Esophagus mucosa (tissue), 1 donor: ENCODE measurements around the gene SLC44A2. TPM values are rescaled to one million over a fixed set of nuclear protein-coding genes. Genes with fewer than 3 reads are reported as not detected.

Source experiments
- ATAC-seq: fragments of 200-7000 bp; cut with Tn5 transposase; one replicate; pipeline ENCODE4 v1.9.1; 2020
- total RNA-seq: library from RNA; stranded (reverse); gene quantifications from one replicate; pipeline ENCODE4 v1.2.4, GENCODE V29; 2023
- donor health status: DM: yes; HTN: yes; CAD: no.

SLC44A2 gene
- total RNA-seq, 1 donor from 2014 or later = 109 TPM

- no peak for ATAC-seq
These were observed 58.2 kb downstream of the SLC44A2 start for GRCh38 chr19:10683582-10683981.

- ATAC-seq = no peak
These were observed 59.9 kb downstream of the SLC44A2 start for GRCh38 chr19:10685210-10685609.

DNA sequence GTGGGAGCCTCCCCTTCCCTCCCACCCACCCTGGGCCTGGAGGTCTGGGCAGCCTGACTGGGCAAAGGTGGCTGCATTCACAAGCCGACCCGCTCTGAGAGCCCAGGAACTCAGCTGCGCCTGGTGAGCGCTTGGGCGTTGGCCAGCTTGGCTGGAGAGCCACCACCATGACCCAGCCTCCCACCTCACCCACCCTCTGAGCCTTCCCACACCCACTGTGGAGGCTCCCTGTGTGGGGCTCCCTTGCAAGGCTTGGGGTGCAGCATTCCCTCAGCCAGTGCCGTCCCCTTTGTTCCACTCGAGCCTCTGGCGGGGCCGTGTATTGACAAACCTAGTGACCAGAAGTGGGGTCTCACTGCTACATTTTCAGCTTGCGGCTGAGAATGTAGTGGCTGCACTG lies 60.8 kb downstream of the SLC44A2 start:
- no peak for ATAC-seq

DNA sequence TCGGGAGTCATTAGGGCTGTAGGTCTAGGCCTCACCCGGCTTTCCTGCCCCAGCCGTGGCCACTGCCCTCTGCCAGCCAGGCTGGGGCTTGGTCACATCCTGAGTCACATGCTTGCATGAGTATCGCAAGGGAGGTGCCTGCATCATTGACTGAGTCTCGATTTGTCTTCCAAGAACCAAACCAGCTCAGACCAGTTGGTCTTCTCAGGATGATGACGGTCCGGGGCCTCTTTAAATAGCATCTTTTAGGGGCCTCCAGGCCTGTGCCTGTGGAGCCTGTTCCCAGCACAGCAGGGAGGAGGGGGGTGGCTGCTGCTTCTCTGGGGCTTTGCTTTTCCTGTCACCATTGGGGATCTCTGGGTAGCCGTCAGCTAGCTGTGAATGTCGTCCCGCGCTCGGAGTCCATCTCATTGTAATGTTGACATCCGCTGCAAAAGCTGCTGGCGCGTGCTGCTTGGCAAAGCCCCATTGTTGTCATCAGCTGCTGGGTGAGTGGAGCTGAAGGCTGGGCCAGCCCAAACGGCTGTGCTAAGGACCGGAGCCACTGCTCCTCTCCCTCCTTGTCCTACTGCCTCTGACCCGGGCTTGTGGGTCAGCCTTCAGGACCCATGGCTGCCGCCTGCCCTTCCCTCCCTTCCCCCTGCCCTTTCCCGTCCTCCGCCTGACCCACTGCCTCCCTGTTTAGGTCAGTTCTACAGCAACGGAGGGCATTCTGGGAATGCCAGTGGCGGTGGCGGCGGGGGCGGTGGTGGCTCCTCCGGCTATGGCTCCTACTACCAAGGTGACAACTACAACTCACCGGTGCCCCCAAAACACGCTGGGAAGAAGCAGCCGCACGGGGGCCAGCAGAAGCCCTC lies 61.5 kb downstream of the SLC44A2 start:
- ATAC-seq = peak; percentile 85

DNA sequence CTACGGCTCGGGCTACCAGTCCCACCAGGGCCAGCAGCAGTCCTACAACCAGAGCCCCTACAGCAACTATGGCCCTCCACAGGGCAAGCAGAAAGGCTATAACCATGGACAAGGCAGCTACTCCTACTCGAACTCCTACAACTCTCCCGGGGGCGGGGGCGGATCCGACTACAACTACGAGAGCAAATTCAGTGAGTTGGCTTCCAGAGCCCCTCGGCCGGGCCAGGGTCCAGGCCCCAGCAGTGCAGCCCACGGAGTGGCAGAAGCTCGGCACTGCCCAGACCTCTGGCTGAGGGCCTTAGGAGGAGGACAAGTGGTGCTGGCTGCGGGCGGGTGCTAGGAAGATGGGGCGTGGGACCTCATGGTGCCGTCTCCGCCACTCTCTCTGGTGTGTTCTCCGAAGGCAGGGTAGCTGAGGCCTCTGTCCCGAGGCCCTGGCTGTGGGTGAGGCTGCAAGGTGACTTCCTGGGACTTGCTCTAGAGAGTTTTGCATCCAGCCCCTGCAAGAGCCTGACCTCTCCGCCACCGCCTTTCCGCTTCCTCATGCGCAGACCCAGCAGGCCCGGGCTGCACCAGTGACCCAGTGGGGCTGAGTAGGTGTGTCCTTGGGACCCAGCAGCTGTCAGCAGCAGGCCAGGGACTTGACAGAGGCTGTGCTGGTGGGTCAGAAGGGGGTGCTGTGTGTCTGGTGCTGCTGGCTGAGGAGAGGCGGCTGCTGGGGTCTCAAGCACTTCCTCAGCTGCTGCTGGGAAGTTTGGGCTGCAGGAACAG lies 62.4 kb downstream of the SLC44A2 start:
- no peak for ATAC-seq

GRCh38 chr19:10688545-10689280 lies 63.4 kb downstream of the SLC44A2 start:
- no peak for ATAC-seq

DNA sequence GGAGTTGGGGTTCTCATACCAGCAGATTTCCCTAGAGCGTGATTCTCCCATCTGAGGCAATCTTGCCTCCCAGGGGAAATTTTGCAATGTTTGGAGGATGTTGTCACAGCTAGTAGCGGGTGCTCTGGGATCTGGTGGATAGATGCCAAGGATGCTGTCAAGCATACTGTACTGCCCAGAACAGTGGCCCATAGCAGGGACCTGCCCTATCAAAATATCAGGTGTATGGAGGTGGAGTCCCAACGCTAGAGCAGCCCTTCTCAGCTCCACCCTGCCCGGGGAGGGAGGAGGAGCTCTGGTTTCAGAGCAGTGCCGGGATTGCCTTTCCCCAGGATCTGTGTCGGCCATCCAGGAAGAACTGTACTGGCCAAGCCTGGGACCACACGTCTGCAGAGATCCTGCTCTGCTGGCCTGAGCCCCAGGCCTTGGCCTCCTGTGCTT lies 65.0 kb downstream of the SLC44A2 start:
- no peak for ATAC-seq

GRCh38 chr19:10691178-10691881 lies 66.0 kb downstream of the SLC44A2 start:
- ATAC-seq = no peak

- ATAC-seq = no peak
These were observed 66.5 kb downstream of the SLC44A2 start for GRCh38 chr19:10691883-10692282.

- no peak for ATAC-seq
These were observed 67.4 kb downstream of the SLC44A2 start for GRCh38 chr19:10692673-10693264.

Other genes with a start within 250 kb of the SLC44A2 start
- gene TYK2, start 245.0 kb upstream of the SLC44A2 start, total RNA-seq = 51.1 TPM
- gene CDC37, start 222.0 kb upstream of the SLC44A2 start, total RNA-seq = 86.5 TPM
- 0.92 TPM for gene PDE4A, start 205.0 kb upstream of the SLC44A2 start, total RNA-seq
- gene KEAP1, start 122.2 kb upstream of the SLC44A2 start, total RNA-seq = 60.6 TPM
- 7.9 TPM for gene S1PR5, start 108.1 kb upstream of the SLC44A2 start, total RNA-seq
- 42.2 TPM for gene ATG4D, start 81.6 kb upstream of the SLC44A2 start, total RNA-seq
- gene KRI1, start 59.5 kb upstream of the SLC44A2 start, total RNA-seq = 22.5 TPM
- gene CDKN2D, start 56.6 kb upstream of the SLC44A2 start, total RNA-seq = 8.4 TPM
- 61.5 TPM for gene AP1M2, start 38.2 kb upstream of the SLC44A2 start, total RNA-seq
- 160 TPM for gene ILF3, start 28.8 kb downstream of the SLC44A2 start, total RNA-seq
- 30.5 TPM for gene QTRT1, start 75.9 kb downstream of the SLC44A2 start, total RNA-seq
- gene DNM2, start 92.5 kb downstream of the SLC44A2 start, total RNA-seq = 79.8 TPM
- 16.4 TPM for gene TMED1, start 210.7 kb downstream of the SLC44A2 start, total RNA-seq
- gene C19orf38, start 222.9 kb downstream of the SLC44A2 start, total RNA-seq = not detected
- 40.3 TPM for gene CARM1, start 246.0 kb downstream of the SLC44A2 start, total RNA-seq